A673 (cell line): ENCODE results near the gene RHEX.

Source experiments
- CTCF ChIP-seq: fragments of 300-800, 200-600 bp; sonication (generic); conservative IDR thresholded peaks from 2 replicates; pipeline ENCODE4 v1.5.1; 2017; ENCODE audit warnings: low read depth, mild to moderate bottlenecking, antibody characterized with exemption, low read length, moderate library complexity, mixed read lengths
- EZH2 ChIP-seq: fragments of 200-600 bp; sonication (generic); IDR thresholded peaks from 2 replicates; pipeline ENCODE4 v1.6.1; 2017; ENCODE audit warnings: borderline replicate concordance, low read depth, mild to moderate bottlenecking, mixed read lengths, antibody characterized with exemption, low read length; ENCODE audit not compliant: poor library complexity, severe bottlenecking

- TF ChIP-seq CTCF (no peak), EZH2 (no peak)
Observed at GRCh38 chr1:206120406-206120805, 67.4 kb downstream of the RHEX start.
